GM18861 (cell line): ENCODE measurements around the gene BICC1.

ENCODE experiments used
- ATAC-seq: cut with Tn5 transposase; IDR thresholded peaks from one replicate; pipeline ENCODE4 v1.9.1; 2021; ENCODE audit not compliant: unreplicated experiment

BICC1 gene

DNA sequence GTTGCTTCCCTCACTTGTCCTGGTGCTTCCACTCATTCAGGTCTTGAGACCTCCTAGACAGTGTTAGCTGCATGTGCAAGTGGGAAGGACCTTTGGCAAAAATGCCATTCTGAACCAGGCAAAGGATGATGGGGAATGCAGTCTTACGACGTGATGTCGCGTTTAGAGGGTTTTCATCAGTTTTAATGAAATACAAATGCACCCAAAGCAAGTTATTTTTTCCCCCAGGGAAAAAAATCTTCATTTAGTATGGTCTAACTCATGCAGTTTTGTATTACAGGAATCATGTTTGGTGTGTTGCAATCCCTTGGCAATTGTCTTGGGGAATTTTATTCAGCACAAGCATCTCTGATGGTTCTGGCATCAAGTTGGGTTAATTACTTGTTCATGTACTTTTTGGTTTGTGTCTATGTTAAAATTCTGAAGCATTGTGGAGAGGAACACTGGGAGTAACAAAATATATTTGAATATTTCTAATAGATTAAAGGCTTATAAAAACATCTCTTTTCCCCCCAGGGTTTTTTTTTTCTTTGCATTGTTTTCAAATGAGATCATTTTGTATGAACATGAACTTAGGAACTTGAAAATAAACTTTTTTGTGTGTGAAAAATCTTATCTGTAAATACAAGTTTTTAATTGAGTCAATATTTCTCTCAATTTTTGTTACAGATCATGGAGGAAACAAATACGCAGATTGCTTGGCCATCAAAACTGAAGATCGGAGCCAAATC lies 188.9 kb downstream of the BICC1 start:
- no peak for ATAC-seq

GRCh38 chr10:58704226-58704625 lies 191.6 kb downstream of the BICC1 start:
- no peak for ATAC-seq

GRCh38 chr10:58704671-58705141 lies 192.0 kb downstream of the BICC1 start:
- ATAC-seq: no peak

GRCh38 chr10:58706836-58707235 lies 194.2 kb downstream of the BICC1 start:
- no peak for ATAC-seq

- ATAC-seq: no peak
These were observed 199.5 kb downstream of the BICC1 start for GRCh38 chr10:58712141-58712540.

DNA sequence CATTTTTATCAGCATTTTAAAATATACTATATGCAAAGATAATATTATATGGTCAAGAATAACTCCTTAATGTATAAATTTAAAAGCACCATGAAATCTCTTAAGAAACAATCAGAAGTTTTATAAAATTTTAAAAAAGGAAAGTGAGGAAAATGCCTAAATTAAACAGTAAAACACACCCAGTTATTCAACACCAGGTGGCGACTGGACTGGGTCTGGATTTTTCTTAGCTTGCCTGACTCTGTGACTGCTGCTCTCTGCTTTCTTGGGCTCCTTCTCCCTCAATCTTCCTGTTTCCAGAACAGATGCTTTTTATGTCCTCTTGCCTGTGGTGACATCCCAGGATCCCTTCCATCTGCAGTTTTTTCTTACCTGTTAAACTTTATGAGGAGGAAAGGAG lies 200.3 kb downstream of the BICC1 start:
- no peak for ATAC-seq

DNA sequence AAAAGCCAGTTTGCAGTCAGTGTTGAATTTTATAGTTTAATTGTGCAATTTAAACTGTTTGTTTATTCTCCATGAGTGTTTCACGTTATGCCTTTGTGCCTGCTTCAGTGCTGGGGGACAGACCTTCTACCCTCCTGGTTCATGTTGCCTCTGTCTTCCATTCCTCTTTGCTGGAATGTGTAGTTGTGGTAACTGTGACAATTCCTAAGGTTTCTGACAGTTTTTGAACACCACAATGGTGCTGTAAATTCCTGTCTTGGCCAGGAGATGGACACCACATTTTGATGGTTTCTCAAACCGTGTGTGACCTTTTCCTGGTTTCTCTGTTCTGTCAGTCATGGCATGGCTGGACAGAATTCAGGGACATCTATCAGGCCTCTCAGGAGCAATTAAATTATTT lies 201.7 kb downstream of the BICC1 start:
- ATAC-seq: no peak

DNA sequence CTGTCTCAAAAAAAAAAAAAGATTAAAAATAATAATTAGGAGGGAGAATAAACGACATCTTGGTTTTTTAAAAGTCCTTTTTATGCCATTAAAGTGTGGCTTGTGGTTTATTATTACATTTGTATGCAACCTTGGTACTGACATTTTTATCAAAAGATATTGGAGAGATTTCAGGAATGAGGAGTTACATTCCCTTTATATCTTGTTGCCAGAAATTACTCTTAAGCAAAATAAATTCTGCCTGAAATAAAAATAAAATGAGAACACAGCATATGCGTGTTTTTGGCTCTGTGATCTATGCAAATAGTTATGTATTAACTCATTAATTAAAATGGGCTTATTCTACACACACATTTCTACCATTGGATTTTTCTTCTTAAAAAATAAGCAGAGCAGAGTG lies 202.4 kb downstream of the BICC1 start:
- no peak for ATAC-seq

- no peak for ATAC-seq
These were observed 205.9 kb downstream of the BICC1 start for GRCh38 chr10:58718596-58718995.

- no peak for ATAC-seq
These were observed 209.1 kb downstream of the BICC1 start for GRCh38 chr10:58721601-58722281.

DNA sequence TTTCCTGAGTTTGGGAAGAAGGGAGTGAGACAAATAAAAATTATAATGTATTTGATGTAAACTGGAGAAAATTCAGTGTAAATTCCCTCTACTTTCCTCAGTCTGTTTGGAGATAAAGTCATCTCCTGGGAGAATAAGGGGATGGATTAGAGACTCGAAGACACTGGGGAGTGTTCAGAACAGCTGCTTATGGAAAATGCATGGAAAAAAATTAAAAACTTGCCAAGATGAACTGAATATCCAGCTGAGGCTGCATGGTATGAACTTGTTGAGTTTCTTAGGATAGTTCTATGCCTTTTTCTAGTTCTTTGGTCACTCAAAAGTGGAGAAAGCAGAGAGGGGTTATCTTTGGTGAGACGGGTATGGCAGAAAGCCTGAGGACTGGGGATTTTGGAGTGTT lies 210.5 kb downstream of the BICC1 start:
- ATAC-seq: no peak

DNA sequence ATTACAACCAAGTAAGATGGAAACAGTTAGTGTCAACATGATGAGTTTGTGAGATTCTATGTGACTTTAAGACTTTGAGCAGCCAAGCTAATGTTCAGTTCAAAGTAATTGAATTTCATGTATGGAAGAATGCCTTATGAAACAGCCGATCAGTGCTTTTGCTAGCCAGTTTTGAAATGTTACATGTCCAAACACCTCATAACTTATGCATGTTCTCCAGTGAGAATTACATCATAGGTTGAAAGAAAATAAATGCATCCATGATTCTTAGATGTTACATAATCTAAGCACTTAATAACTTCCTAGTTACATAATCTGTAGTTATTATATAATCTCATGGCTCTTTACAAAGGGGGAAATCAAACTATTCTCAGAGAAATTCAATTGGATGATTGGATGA lies 211.3 kb downstream of the BICC1 start:
- no peak for ATAC-seq

DNA sequence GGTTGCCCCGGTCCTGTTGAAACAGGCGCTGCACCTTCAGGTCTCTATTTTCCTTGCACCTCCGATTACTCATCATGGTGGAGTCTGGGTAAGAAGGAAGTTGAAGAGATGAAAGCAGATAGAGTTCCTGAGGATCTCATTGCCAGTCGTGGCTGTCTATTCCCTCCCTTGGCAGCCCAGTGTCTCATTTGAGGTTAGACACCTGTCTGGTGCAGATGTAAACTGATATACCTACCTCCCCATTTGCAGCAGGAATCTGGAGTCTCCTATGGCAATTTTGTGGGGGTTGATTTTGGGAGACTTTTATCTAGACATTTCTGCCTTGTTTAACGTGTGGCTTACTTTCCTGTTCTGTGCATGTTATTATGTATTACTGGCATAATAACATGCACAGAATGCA lies 212.1 kb downstream of the BICC1 start:
- no peak for ATAC-seq

GRCh38 chr10:58725901-58726300 lies 213.2 kb downstream of the BICC1 start:
- ATAC-seq: no peak

- no peak for ATAC-seq
These were observed 215.0 kb downstream of the BICC1 start for GRCh38 chr10:58727633-58728032.

DNA sequence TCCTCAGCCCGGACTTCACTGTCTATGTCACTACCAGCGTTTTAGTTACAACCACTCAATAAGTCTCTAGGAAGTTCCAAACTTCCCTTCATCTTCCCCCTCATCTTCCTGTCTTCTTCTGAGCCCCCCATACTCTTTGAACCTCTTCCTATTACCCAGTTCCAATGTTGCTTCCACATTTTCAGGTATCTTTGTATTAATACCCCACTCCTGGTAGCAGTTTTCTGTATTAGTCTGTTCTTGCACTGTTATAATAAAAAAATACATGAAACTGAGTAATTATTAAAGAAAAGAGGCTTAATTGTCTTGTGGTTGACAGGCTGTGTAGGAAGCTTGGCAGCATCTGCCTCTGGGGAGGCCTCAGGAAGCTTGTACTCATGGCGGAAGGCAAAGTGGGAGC lies 218.6 kb downstream of the BICC1 start:
- no peak for ATAC-seq

GRCh38 chr10:58733436-58733835 lies 220.8 kb downstream of the BICC1 start:
- ATAC-seq: no peak

GRCh38 chr10:58734116-58734515 lies 221.4 kb downstream of the BICC1 start:
- ATAC-seq: no peak

DNA sequence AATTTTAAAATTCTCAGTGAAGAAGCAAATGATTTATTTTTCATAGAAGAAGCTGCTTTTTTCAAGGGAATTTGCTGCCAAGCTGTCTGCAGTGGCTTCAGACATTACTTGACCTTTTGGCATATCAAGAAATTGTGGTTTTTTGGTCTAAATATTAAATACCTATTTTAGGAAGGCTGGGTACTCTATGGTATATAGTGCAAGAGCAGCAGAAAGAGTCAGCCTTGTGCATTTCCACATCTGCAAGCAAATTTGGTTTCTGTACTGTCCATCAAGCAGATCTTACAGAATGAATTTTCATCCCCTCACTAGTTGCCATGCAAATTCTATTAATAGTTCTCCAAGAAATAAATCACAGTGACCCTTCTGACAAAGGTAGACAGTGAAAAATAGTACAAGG lies 222.0 kb downstream of the BICC1 start:
- no peak for ATAC-seq

- ATAC-seq: no peak
These were observed 222.4 kb downstream of the BICC1 start for GRCh38 chr10:58735087-58735486.

DNA sequence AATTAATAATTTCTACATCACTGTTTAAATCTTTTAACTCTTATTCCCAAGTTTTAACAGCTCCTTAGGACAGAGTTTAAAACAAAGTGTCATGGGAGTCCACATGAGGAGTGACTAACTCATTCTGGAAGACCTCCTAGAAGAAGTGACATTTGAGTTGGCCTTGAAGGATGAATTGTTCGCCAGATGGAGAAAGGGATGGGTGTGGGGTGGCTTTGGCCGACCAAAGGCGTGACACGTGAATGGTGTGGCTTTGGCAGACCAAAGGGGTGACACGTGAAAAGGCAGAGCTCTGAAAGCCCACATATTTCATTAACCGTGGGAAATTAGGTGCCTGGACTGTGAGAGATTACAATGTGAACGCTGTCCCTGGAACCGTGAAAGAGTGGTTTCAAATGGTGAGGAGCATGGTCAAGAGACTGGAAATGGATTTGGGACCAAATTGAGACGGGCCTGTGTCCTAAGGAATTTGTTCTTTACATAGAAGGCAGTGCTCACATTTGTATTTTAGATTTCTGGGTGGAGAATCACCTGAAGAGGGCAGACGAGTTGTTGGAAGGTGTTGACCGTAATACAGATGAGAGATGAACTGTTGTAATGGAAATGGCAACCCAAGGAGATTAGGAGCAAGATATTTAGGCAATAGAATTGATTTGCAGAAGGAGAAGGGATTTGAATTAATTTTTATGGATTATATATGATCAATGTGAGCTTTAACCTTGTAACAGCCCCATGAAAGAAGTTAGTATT lies 228.1 kb downstream of the BICC1 start:
- ATAC-seq: no peak

- ATAC-seq: no peak
These were observed 229.0 kb downstream of the BICC1 start for GRCh38 chr10:58741673-58742072.
